Measurements from ENCODE around the gene KSR1. TPM values are rescaled to one million over a fixed set of nuclear protein-coding genes. Genes with fewer than 3 reads are reported as not detected.

Gene KSR1
- total RNA-seq, 1 experiment from 2014 or later = 21.7 TPM

DNA sequence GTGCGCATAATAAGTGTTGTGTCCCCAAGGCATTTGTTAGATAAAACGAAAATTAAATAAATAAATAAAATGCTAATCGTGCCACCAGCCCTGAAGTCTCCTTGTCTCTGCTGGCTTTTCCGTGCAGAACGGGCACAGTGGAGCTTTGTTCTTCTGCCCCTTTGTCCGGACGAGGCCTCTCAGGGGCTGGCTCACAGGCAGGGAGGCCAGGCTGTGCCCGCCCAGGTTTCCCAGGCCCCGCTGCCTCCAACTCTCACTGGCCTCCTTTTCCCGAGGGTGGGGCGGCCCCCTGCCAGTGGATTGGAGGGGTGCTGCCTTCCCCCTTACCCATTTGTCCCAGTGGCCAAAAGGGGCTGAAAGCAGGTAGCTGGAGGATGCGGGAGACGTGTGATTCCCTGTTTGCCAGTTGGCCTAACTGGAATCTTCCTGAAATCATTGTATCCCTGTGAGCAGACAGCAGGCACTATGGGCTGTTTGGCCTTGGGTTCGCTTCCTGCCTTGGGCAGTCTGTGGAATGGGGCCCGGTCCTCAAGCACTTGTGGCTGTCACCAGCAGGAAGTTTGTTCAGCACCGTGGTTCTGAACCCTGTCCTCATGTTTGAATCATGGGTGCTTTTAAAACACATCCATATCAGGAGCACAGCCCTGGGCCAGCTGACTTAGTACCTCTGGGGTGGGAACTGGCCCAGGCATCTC is 64.4 kb downstream of the KSR1 start:
- DNase-seq (ENCODE audit: low read depth, low spot score) = no peak
- Histone ChIP-seq H3K4me3 (ENCODE audit: low read depth in 2 of 2, low read length in 2 of 2) (no peak overlapping the region), H3K27ac (ENCODE audit: low read length) (no peak overlapping the region), H3K27me3 (ENCODE audit: control insufficient read depth, insufficient read depth, low read length) (no peaks in the 10 kb centered on the region), H3K4me1 (ENCODE audit: control insufficient read depth, insufficient read depth, low read length) (no peaks in the 10 kb centered on the region), H3K36me3 (ENCODE audit: control insufficient read depth, insufficient read depth, low read length) (no peaks in the 10 kb centered on the region), H3K9me3 (ENCODE audit: control insufficient read depth, insufficient read depth, low read depth, low read length) (no peaks in the 10 kb centered on the region)
- POLR2A ChIA-PET = interaction anchor here (1.1 kb wide), 1 partner anchor 20 kb away, joined by 12 read pairs; no protein-coding TSS in a partner anchor
- CTCF ChIA-PET = no interaction called here
- in situ Hi-C loops (cut with HindIII; ENCODE audit: low pct_unique_long_range_greater_than_20kb, low sequenced_read_pairs) = no loop called here
- no peak for TF ChIP-seq SIN3A (IDR thresholded peaks at IDR 0.05; ENCODE audit: borderline replicate concordance, insufficient read depth, low read depth, low read length)
- TF ChIP-seq TCF7L2 (IDR thresholded peaks at IDR 0.05; ENCODE audit: low read depth, low read length) = no peak
- TF ChIP-seq, protein P1, sequence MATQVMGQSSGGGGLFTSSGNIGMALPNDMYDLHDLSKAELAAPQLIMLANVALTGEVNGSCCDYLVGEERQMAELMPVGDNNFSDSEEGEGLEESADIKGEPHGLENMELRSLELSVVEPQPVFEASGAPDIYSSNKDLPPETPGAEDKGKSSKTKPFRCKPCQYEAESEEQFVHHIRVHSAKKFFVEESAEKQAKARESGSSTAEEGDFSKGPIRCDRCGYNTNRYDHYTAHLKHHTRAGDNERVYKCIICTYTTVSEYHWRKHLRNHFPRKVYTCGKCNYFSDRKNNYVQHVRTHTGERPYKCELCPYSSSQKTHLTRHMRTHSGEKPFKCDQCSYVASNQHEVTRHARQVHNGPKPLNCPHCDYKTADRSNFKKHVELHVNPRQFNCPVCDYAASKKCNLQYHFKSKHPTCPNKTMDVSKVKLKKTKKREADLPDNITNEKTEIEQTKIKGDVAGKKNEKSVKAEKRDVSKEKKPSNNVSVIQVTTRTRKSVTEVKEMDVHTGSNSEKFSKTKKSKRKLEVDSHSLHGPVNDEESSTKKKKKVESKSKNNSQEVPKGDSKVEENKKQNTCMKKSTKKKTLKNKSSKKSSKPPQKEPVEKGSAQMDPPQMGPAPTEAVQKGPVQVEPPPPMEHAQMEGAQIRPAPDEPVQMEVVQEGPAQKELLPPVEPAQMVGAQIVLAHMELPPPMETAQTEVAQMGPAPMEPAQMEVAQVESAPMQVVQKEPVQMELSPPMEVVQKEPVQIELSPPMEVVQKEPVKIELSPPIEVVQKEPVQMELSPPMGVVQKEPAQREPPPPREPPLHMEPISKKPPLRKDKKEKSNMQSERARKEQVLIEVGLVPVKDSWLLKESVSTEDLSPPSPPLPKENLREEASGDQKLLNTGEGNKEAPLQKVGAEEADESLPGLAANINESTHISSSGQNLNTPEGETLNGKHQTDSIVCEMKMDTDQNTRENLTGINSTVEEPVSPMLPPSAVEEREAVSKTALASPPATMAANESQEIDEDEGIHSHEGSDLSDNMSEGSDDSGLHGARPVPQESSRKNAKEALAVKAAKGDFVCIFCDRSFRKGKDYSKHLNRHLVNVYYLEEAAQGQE (IDR thresholded peaks at IDR 0.05; ENCODE audit: insufficient read depth in 1 of 2, low read depth in 2 of 2, low read length in 1 of 2) = no peak
- no peak for ATAC-seq
- intact Hi-C loops (cut with micrococcal nuclease; ENCODE audit: unreplicated experiment) = loop anchor here (2.0 kb wide), 1 partner anchor 44 kb away; no protein-coding TSS in a partner anchor
- no TSS peak for BruUV-seq (replicated peaks)

GRCh38 chr17:27521281-27522027 is 65.2 kb downstream of the KSR1 start:
- H3K27me3 ChIP-seq (ENCODE audit: control insufficient read depth, insufficient read depth, low read length) = no peaks in the 10 kb centered on the region
- H3K27ac ChIP-seq (ENCODE audit: low read length) = no peak overlapping the region
- intact Hi-C loops (cut with micrococcal nuclease; ENCODE audit: unreplicated experiment) (loop anchor here (2.0 kb wide), 1 partner anchor 43 kb away; no protein-coding TSS in a partner anchor), in situ Hi-C loops (cut with HindIII; ENCODE audit: low pct_unique_long_range_greater_than_20kb, low sequenced_read_pairs) (no loop called here)
- H3K9me3 ChIP-seq (ENCODE audit: control insufficient read depth, insufficient read depth, low read depth, low read length) = no peaks in the 10 kb centered on the region
- ATAC-seq (no peak), DNase-seq (ENCODE audit: low read depth, low spot score) (no peak)
- POLR2A ChIA-PET = interaction anchor here (1.1 kb wide), 1 partner anchor 19 kb away, joined by 12 read pairs; no protein-coding TSS in a partner anchor
- no peaks in the 10 kb centered on the region for H3K36me3 ChIP-seq (ENCODE audit: control insufficient read depth, insufficient read depth, low read length)
- CTCF ChIA-PET = no interaction called here
- TF ChIP-seq POLR2AphosphoS5 (IDR thresholded peaks at IDR 0.05; ENCODE audit: low read depth, low read length) (no peak), TCF7L2 (IDR thresholded peaks at IDR 0.05; ENCODE audit: low read depth, low read length) (no peak)
- peaks cover 5% of the 10 kb centered on the region for H3K4me1 ChIP-seq (ENCODE audit: control insufficient read depth, insufficient read depth, low read length)
- BruUV-seq (replicated peaks) = no TSS peak
- no peak overlapping the region for H3K4me3 ChIP-seq (ENCODE audit: low read depth in 2 of 2, low read length in 2 of 2)

DNA sequence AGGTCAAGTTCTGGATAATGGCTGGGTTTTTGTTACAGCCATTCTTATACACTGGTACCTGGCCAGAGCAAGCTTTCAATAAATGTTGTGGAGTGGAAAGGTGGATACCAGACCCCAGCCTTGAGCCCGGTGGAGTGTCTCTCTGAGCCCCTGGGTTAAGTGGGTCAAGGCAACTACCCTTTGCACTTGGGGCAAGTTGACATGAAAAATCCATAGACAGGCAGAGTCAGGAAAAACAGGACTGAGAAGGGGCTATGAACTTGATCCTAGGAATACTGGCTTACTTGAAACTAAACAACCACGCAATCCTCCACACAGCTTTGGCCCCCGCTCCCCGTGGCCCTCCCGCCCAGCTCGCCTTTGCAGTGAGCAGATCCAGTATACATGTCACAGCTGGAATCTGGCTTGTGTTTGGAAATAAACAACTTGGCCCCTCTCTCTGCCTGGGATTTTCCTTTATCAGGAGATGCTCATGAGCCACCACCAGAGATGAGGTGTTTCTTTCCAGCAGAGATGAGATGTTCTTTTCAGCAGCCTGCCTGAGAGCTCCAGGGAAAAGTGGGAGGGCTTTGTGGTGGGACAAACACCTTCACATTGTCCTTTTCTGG is 65.9 kb downstream of the KSR1 start:
- in situ Hi-C loops (cut with HindIII; ENCODE audit: low pct_unique_long_range_greater_than_20kb, low sequenced_read_pairs) (no loop called here), intact Hi-C loops (cut with micrococcal nuclease; ENCODE audit: unreplicated experiment) (no loop called here)
- no peak for TF ChIP-seq POLR2AphosphoS5 (IDR thresholded peaks at IDR 0.05; ENCODE audit: low read depth, low read length)
- TF ChIP-seq SIN3A (IDR thresholded peaks at IDR 0.05; ENCODE audit: borderline replicate concordance, insufficient read depth, low read depth, low read length) = no peak
- TF ChIP-seq CTCF (IDR thresholded peaks at IDR 0.05) = no peak
- no peak for TF ChIP-seq TCF7L2 (IDR thresholded peaks at IDR 0.05; ENCODE audit: low read depth, low read length)
- TF ChIP-seq, protein P1 (IDR thresholded peaks at IDR 0.05; ENCODE audit: insufficient read depth in 1 of 2, low read depth in 2 of 2, low read length in 1 of 2) = no peak
- POLR2A ChIA-PET = no interaction called here
- Histone ChIP-seq H3K36me3 (ENCODE audit: control insufficient read depth, insufficient read depth, low read length) (no peaks in the 10 kb centered on the region), H3K27ac (ENCODE audit: low read length) (no peak overlapping the region), H3K27me3 (ENCODE audit: control insufficient read depth, insufficient read depth, low read length) (no peaks in the 10 kb centered on the region), H3K9me3 (ENCODE audit: control insufficient read depth, insufficient read depth, low read depth, low read length) (no peaks in the 10 kb centered on the region), H3K4me3 (ENCODE audit: low read depth in 2 of 2, low read length in 2 of 2) (no peak overlapping the region), H3K4me1 (ENCODE audit: control insufficient read depth, insufficient read depth, low read length) (peaks cover 9% of the 10 kb centered on the region)
- DNase-seq (ENCODE audit: low read depth, low spot score) = no peak
- CTCF ChIA-PET = no interaction called here
- no peak for ATAC-seq
- no TSS peak for BruUV-seq (replicated peaks)

Data from Panc1 (cell line).